Vagina (tissue), 2 donors: ENCODE data around the gene SEC22C.

Source experiments
- POLR2A ChIP-seq, 2 donors: fragments of 450-650 bp; IDR thresholded peaks; one replicate each; pipeline ENCODE4 v1.6.1; 2017; ENCODE audit warnings: antibody characterized with exemption in 2 of 2, mild to moderate bottlenecking in 2 of 2, moderate library complexity in 2 of 2
- POLR2AphosphoS5 ChIP-seq, 2 donors: sonication (generic); formaldehyde crosslinking; IDR thresholded peaks; one replicate each; pipeline ENCODE4 v1.9.0; 2017; ENCODE audit warnings: antibody characterized with exemption in 2 of 2, mild to moderate bottlenecking in 2 of 2, low read depth in 1 of 2; ENCODE audit not compliant: insufficient read depth in 1 of 2
- TF ChIP-seq, protein P1 (sequence below), 3 experiments: fragments of 450-650 bp in 2 of 3; fragments of 200-600 bp in 1 of 3; sonication (generic) in 1 of 3; IDR thresholded peaks; one replicate each; pipeline ENCODE4 v1.5.1; 2017 to 2019; ENCODE audit warnings: antibody characterized with exemption in 3 of 3, mild to moderate bottlenecking in 2 of 3, moderate library complexity in 2 of 3

GRCh38 chr3:42533161-42533897, 48.4 kb downstream of the SEC22C start:
- TF ChIP-seq POLR2A (IDR thresholded peaks at IDR 0.05) (no peak), POLR2AphosphoS5 (IDR thresholded peaks at IDR 0.05; ENCODE audit: insufficient read depth in 1 of 2, low read depth in 1 of 2) (no peak)
- TF ChIP-seq, protein P1, sequence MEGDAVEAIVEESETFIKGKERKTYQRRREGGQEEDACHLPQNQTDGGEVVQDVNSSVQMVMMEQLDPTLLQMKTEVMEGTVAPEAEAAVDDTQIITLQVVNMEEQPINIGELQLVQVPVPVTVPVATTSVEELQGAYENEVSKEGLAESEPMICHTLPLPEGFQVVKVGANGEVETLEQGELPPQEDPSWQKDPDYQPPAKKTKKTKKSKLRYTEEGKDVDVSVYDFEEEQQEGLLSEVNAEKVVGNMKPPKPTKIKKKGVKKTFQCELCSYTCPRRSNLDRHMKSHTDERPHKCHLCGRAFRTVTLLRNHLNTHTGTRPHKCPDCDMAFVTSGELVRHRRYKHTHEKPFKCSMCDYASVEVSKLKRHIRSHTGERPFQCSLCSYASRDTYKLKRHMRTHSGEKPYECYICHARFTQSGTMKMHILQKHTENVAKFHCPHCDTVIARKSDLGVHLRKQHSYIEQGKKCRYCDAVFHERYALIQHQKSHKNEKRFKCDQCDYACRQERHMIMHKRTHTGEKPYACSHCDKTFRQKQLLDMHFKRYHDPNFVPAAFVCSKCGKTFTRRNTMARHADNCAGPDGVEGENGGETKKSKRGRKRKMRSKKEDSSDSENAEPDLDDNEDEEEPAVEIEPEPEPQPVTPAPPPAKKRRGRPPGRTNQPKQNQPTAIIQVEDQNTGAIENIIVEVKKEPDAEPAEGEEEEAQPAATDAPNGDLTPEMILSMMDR (IDR thresholded peaks at IDR 0.05), result no peak
